AG09319 (cell line): ENCODE results near the gene POLR2E.
"Not testable (repeated sequence)": the region's sequence is repeated elsewhere in the genome, so short reads cannot be mapped to it uniquely, and the experiment has no call there.

Source experiments
- DNase-seq: peaks from one replicate; pipeline ENCODE4 v3.0.0-alpha.2; 2010; ENCODE audit warnings: low read depth; ENCODE audit errors: extremely low read depth
- CTCF ChIP-seq: IDR thresholded peaks from 2 replicates; pipeline ENCODE4 v1.5.1; 2011; ENCODE audit warnings: low read depth, mild to moderate bottlenecking, inconsistent platforms, low read length, moderate library complexity

The POLR2E gene

GRCh38 chr19:1118999-1119398 is 23.8 kb upstream of the POLR2E start:
- DNase-seq = no peak
- no peak for TF ChIP-seq CTCF

GRCh38 chr19:1117654-1118053 is 22.5 kb upstream of the POLR2E start:
- no peak for TF ChIP-seq CTCF
- DNase-seq = no peak

GRCh38 chr19:1116726-1117581 is 21.8 kb upstream of the POLR2E start:
- no peak for TF ChIP-seq CTCF
- no peak for DNase-seq

- no peak for DNase-seq
- no peak for TF ChIP-seq CTCF
Measured at GRCh38 chr19:1115646-1116420, 20.7 kb upstream of the POLR2E start.

DNA sequence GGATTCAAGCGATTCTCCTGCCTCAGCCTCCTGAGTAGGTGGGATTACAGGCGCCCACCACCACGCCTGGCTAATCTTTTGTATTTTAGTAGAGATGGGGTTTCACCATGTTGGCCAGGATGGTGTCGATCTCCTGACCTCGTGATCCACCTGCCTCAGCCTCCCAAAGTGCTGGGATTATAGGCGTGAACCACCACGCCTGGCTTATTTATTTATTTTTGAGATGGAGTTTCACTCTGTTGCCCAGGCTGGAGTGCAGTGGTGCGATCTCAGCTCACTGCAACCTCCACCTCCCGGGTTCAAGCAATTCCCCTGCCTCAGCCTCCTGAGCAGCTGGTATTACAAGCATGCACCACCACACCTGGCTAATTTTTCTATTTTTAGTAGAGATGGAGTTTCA is 19.6 kb upstream of the POLR2E start:
- DNase-seq = not testable (repeated sequence)

DNA sequence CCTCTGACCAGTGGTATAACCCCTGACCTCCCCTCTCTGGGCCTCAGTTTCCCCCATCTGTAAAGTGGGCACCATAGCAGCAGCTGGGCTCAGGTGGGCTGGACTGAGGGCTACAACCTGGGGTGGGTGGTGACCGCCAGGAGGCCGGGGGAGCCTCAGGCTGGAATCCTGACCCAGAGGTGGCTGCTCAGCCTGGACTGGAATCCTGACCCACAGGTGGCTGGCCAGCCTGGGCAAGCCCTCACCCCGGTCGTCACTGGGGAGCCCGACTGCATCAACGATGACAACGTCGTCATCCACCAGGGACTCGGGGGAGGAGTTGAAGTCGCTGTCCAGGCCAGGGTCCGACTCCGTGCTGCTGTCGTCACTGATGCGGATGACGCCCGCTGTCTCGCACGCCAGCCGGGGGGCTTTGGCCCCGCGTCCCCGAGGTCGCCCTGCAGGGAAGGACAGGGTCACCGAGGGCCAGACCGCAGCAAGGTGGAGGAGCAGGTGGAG is 18.9 kb upstream of the POLR2E start:
- no peak for TF ChIP-seq CTCF
- no peak for DNase-seq

GRCh38 chr19:1113030-1113985 is 18.1 kb upstream of the POLR2E start:
- TF ChIP-seq CTCF = peak; percentile 82
- DNase-seq = peak; percentile 84
